GM06990 (cell line): ENCODE results near the gene ANKRD60.

Experiments
- DNase-seq: peaks from one replicate; pipeline ENCODE4 v3.0.0-alpha.2; 2011; ENCODE audit not compliant: insufficient read length; ENCODE audit errors: extremely low read depth
- H3K27me3 ChIP-seq: replicated peaks from 2 replicates; pipeline ENCODE4 v1.6.0; 2011; ENCODE audit warnings: low read length; ENCODE audit not compliant: control insufficient read depth, insufficient read depth
- H3K36me3 ChIP-seq: 2 replicates; pipeline ENCODE4 v1.5.1; 2011; ENCODE audit warnings: low read length; ENCODE audit not compliant: control insufficient read depth, insufficient read depth
- H3K4me3 ChIP-seq: replicated peaks from 2 replicates; pipeline ENCODE4 v1.5.1; 2011; ENCODE audit warnings: low read depth, mild to moderate bottlenecking, control low read depth, low read length
- CTCF ChIP-seq: IDR thresholded peaks from 2 replicates; pipeline ENCODE4 v1.5.1; 2011; ENCODE audit warnings: low read length, control low read depth, mild to moderate bottlenecking, inconsistent platforms; ENCODE audit not compliant: insufficient read depth, poor library complexity, severe bottlenecking

The ANKRD60 gene

DNA sequence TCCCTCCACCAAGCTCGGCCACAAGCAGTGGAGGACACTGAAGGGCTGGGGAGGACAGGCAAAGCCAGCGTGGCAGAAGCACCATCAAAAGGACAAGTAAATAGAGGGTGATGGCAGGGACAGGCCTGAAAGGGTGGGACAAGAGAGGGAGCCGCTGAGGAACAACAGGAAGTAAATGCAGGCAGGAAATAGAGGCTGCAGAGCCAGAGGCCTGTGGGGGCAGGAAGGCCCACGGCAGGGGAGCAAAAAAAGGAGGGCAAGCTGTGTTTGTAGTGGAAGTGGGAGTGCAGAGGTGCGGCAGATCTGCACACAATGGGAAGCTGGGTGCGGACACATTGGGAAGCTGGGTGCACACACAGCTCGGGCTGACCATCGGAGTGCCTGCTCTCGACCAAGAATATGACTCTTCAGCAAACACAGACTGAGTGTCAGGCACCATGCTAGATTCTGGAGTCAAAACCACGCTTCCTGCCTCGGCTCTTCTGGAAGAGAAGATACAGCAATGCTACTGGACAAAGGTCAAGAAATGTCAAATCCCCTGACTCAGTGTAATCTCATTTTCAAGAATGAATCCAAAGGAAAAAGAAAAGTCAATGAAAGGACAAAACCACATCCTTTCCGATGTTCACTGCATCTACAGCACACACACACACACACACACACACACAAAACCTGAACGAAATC is 40.6 kb upstream of the ANKRD60 start:
- Histone ChIP-seq H3K27me3 (no peaks in the 10 kb centered on the region), H3K36me3 (peaks cover 5% of the 10 kb centered on the region), H3K4me3 (no peak overlapping the region)
- no peak for DNase-seq
- TF ChIP-seq CTCF = no peak

DNA sequence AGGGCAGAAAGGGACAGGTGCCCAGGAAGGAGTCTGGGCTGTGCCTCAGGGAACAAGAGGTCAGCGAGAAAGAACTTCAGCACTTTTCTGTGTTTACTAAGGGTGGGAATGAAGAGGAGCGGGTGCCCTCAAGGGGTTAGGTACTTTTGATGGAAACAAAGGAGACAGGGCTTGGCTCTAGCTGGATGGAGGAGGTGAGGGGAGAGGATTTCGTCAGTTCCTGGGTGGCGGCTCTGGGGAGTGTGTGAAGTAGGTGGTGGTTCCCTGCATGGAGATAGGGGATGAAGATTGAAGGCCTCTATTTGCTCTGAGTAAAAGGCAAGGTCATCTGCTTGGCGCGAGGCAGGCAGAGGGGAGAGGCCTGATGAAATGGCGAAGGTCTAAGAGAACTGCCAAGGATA is 40.0 kb upstream of the ANKRD60 start:
- no peak for TF ChIP-seq CTCF
- H3K36me3 ChIP-seq = peaks cover 5% of the 10 kb centered on the region
- no peaks in the 10 kb centered on the region for H3K27me3 ChIP-seq
- no peak for DNase-seq
- H3K4me3 ChIP-seq = no peak overlapping the region

GRCh38 chr20:58267389-58268215 is 39.1 kb upstream of the ANKRD60 start:
- Histone ChIP-seq H3K27me3 (no peaks in the 10 kb centered on the region), H3K36me3 (peaks cover 5% of the 10 kb centered on the region), H3K4me3 (no peak overlapping the region)
- TF ChIP-seq CTCF = no peak
- no peak for DNase-seq

DNA sequence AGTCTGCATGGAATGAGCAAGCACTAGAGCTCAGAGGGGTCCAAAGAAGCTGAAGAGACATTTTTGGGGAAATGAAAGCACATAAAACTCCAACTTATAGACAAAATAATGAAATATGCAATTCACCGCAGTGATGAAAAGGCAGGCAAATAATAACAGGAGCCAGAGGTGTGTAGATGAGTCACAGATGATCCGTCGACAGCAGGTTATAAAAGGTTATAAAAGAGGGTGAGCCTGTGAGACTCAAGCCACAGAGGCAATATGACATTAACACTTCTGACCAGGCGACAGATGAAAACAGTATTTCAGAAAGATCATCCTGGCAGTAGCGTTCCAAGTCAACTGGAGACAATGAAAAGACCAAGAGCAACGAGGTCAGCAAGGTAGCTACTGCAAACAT is 35.8 kb upstream of the ANKRD60 start:
- peaks cover 5% of the 10 kb centered on the region for H3K36me3 ChIP-seq
- no peak for DNase-seq
- H3K4me3 ChIP-seq = no peak overlapping the region
- H3K27me3 ChIP-seq = no peaks in the 10 kb centered on the region
- TF ChIP-seq CTCF = no peak

DNA sequence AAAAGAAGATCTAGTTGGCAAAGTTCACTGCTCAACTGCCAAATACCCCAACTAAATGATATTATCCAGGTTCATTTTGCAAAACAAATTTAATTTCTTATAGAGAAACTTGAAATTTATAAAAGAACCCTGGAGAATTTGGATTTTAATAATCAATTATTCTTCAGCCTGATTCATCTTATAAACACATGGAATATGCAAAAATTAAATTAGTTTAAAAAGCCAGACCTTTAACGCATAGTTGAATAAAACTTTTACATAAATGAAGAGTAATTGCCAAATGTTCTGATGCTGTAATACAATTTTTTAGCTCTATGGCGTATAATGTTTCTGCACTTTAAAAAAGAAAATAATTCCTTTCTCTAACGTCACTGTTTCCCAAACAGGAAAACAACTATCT is 33.2 kb upstream of the ANKRD60 start:
- H3K4me3 ChIP-seq = no peak overlapping the region
- no peaks in the 10 kb centered on the region; the same call in 1 of the 2 replicates for H3K36me3 ChIP-seq
- H3K27me3 ChIP-seq = no peaks in the 10 kb centered on the region
- no peak for DNase-seq
- TF ChIP-seq CTCF = no peak

- no peaks in the 10 kb centered on the region; the same call in 1 of the 2 replicates for H3K36me3 ChIP-seq
- no peak for DNase-seq
- TF ChIP-seq CTCF = no peak
- no peak overlapping the region for H3K4me3 ChIP-seq
- no peaks in the 10 kb centered on the region for H3K27me3 ChIP-seq
These were observed 31.6 kb upstream of the ANKRD60 start for GRCh38 chr20:58260006-58260405.
